GM18868 (cell line): ENCODE data around the gene SPEF2.

ENCODE experiments used
- ATAC-seq: cut with Tn5 transposase; IDR thresholded peaks from one replicate; pipeline ENCODE4 v1.9.1; 2021; ENCODE audit warnings: mild to moderate bottlenecking, moderate library complexity; ENCODE audit not compliant: unreplicated experiment

The SPEF2 gene

DNA sequence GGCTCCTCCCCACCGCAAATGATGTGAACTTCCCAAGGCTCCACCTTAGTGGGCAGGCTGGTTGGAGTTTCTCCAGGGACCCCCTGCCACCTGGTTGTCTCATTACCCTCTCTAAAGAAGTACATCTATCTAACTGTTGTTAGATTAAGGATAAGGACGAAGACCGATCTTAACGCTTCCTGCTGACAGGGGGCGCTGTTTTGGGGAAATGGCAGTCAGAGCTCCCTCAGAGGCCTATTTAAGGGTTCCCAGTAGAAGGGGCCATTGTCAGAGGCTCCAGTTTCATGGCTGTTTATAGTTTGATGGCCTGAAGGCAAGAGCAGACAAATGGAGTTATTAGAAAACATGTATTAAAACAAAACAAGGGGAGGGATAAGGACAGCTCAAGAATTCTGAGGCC, 100.1 kb downstream of the SPEF2 start:
- ATAC-seq: no peak

- ATAC-seq: no peak
Observed at GRCh38 chr5:35735718-35736117, 118.1 kb downstream of the SPEF2 start.

DNA sequence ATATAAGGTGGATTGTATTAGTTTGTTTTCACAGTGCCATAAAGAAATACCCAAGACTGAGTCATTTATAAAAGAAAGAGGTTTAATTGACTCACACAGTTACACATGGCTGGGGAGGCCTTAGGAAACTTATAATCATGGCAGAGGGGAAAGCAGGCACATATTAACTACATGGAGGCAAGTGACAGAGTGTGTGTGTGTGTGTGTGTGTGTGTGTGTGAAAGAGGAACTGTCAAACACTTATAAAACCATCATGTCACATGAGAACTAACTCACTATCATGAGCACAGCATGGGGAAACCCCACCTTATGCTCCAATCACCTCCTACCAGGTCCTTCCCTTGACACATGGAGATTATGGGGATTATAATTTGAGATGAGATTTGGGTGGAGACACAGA, 118.6 kb downstream of the SPEF2 start:
- no peak for ATAC-seq

DNA sequence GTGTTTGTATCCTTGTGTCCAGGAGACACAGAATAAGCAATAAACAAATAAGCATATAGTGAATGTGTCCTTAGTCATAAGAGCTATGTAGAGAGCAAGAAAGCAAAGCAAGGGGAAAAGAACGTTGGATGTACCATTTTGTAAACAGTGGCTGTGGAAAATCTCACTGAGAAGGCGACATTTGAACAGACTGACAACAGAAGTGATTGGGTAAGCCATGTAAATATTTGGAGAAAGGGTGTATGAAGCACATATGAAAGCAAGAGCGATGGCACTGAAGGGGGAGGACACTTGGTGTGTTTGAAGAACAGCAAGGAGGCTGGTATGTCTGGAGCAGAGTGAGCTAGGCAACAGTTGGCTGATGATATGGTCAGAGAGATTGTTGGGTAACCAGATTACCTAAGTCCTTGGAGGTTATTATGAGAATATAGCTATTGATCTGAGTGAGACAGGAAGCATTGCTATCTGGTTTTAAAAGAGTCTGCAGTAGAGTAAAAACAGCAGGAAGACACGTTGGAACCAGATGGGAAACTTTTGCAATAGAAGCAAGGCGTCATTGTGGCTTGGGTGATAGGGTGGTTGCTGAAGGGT, 123.6 kb downstream of the SPEF2 start:
- no peak for ATAC-seq

GRCh38 chr5:35741971-35742370, 124.3 kb downstream of the SPEF2 start:
- no peak for ATAC-seq

- ATAC-seq: no peak
Observed at GRCh38 chr5:35743644-35744043, 126.0 kb downstream of the SPEF2 start.

- ATAC-seq: no peak
Observed at GRCh38 chr5:35745193-35745592, 127.5 kb downstream of the SPEF2 start.

- no peak for ATAC-seq
Observed at GRCh38 chr5:35745660-35746059, 128.0 kb downstream of the SPEF2 start.

- ATAC-seq: no peak
Observed at GRCh38 chr5:35752012-35752411, 134.3 kb downstream of the SPEF2 start.

GRCh38 chr5:35753500-35753899, 135.8 kb downstream of the SPEF2 start:
- ATAC-seq: no peak

- ATAC-seq: no peak
Observed at GRCh38 chr5:35754481-35754880, 136.8 kb downstream of the SPEF2 start.

- ATAC-seq: no peak
Observed at GRCh38 chr5:35755966-35756365, 138.3 kb downstream of the SPEF2 start.

GRCh38 chr5:35758151-35758724, 140.6 kb downstream of the SPEF2 start:
- ATAC-seq: no peak

DNA sequence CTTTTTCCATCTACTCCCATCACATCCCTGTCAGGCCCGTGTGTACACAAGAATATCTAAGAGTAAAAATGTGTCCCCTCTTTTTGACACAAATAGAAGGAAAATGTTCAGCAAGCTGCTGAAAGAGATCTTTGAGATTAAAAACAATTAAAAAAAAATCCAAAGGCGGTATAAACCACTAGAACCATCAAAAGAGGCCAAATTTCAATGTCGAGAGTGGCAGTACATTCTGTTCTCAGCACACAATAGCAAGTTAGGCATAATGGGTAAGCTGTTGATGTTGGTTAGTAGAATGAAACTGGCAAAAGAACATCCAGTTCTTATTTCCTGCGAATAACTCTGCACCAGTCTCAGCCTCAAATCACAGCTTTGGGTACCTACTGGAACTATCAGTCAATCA, 143.9 kb downstream of the SPEF2 start:
- ATAC-seq: no peak

DNA sequence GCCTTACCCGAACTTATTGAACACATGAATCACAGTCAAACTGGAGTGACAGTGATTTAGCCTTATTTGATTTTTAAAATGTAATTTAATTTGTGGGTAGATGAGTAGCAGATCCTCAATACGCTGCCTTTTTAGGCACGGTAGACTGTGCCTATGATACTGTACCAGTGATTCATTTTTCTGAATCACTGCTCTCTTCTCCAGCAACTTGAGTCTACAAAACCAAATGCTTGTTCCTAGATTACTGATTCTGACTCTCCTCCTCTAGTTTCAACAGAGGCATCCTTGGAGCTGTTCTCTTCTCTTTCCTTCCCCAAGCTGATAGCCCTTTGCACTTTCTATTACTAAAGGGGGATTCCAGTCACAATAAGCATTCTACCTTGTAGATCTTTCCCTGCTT, 144.7 kb downstream of the SPEF2 start:
- ATAC-seq: no peak

- ATAC-seq: no peak
Observed at GRCh38 chr5:35765921-35766320, 148.3 kb downstream of the SPEF2 start.

DNA sequence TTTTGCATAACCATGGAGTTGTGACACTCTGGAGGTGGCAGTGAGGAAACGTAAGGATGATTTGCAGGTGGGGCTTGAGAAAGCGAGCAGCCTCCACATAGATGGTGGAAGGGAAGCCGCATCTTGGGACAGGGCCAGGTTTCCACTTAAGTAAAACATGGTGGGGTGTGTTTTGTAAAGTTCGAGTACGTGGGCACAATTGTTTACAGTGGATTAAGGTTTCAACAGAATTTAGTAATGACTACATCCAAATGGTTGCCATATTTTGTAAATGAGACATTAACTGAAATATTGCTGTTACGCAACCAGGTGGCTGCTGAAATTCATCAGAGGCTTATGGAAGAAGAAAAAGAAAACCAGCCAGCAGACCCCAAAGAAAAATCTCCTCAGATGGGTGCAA, 153.6 kb downstream of the SPEF2 start:
- no peak for ATAC-seq

- no peak for ATAC-seq
Observed at GRCh38 chr5:35771839-35772238, 154.2 kb downstream of the SPEF2 start.

DNA sequence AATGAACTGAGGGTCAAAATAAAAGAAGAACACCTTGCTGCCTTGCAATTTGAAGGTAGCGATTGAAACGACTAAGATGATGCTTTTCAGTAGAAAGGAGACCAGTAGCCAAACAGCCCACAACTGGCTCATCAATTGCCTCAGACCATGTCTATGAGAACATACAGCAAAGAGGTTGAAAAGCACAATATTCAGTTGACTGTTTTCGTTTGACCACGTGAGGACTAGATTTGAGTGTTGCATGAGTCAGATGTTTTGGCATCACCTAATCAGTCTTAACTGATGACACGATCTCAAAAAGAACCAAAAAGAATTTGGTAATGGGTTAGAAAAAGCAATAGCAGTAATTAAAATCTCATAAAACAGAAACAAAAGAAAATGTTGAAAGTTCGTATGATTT, 156.3 kb downstream of the SPEF2 start:
- no peak for ATAC-seq

- no peak for ATAC-seq
Observed at GRCh38 chr5:35776757-35777156, 159.1 kb downstream of the SPEF2 start.

DNA sequence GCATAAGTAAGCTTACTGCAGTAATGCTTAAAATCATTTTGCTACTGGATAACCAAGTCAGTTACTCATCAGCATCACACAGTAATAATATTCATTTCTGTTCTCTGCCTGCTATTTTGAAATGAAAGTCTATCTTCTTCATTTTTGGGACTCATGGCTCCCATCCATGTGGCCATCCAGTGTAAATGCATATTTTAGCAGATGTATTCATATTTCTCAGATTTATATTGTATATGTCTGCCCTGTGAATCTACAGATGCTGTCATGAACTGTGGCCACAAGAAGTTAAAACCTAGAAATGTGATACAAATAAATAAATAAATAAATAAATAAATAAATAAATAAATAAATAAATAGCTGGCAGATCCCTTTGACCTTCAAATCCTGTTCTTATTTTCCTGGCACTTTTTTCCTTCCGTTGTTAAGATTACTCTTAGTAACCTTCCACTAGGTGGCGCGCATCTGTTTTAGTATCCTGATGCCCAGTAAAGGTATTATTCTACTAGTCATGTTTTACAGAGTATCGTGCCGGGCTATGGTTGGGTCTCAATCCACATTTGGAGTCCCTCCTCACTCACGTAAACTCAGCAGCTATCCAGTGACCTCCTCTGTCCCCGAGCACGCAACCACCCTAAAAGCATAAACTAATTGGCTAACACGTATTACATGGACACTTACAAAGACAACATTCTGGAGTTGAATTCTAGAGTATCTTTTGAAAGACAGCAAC, 159.9 kb downstream of the SPEF2 start:
- peak; percentile 69 for ATAC-seq

GRCh38 chr5:35778259-35778769, 160.7 kb downstream of the SPEF2 start:
- no peak for ATAC-seq
